GM12878 (cell line): ENCODE data around the gene IL1RL2. TPM values are rescaled to one million over a fixed set of nuclear protein-coding genes. Genes with fewer than 3 reads are reported as not detected.

Source experiments
- ATAC-seq: fragments of 200-7000 bp; cut with Tn5 transposase; 3 replicates; pipeline ENCODE4 v1.9.1; 2020; ENCODE audit warnings: mild to moderate bottlenecking, moderate library complexity
- BruUV-seq: library from RNA; stranded (reverse); fragments of 400-500 nt; replicated peaks from 2 replicates; lab custom pipeline; 2021; lab: Mats Ljungman, UMichigan
- CTCF ChIA-PET: fragments of 300-600 bp; sonication (Branson Sonifier 250); formaldehyde crosslinking; extraction: SDS; loops from one replicate; lab custom pipeline; 2021; ENCODE audit warnings: inconsistent platforms; lab: Yijun Ruan, JAX
- POLR2A ChIA-PET: fragments of 350-600 bp; formaldehyde crosslinking; extraction: SDS; loops from one replicate; lab custom pipeline; 2021; ENCODE audit warnings: inconsistent platforms; lab: Charles Lee
- RAD21 ChIA-PET: fragments of 300-600 bp; sonication (Branson Sonifier 250); formaldehyde crosslinking; loops from one replicate; lab custom pipeline; 2023; ENCODE audit warnings: antibody characterized with exemption; ENCODE audit not compliant: unreplicated experiment; lab: Charles Lee
- SMC1A ChIA-PET: fragments of 300-600 bp; sonication (Branson Sonifier 250); formaldehyde crosslinking; loops from one replicate; lab custom pipeline; 2023; ENCODE audit not compliant: unreplicated experiment, uncharacterized antibody; lab: Charles Lee
- DNase-seq: peaks from one replicate; pipeline ENCODE4 v3.0.0-alpha.2; 2011; ENCODE audit warnings: low read depth, low spot score
- FAIRE-seq: peaks from 3 replicates; lab custom pipeline; 2011; peaks lifted over from hg19 to GRCh38; lab: Jason Lieb, UNC
- H2AFZ ChIP-seq: 2 replicates; pipeline ENCODE4 v1.6.0; 2011; ENCODE audit warnings: low read depth, low read length, control low read depth; ENCODE audit not compliant: control insufficient read depth
- H3K27ac ChIP-seq: 2 replicates; pipeline ENCODE4 v1.5.1; 2011; ENCODE audit warnings: control low read depth; ENCODE audit not compliant: control insufficient read depth, insufficient read depth
- H3K27me3 ChIP-seq, 2 experiments: replicated peaks in 1 of 2; 2 replicates each; pipeline versions ENCODE4 v1.6.0 to v1.6.1; 2011; ENCODE audit warnings: low read length in 1 of 2; ENCODE audit not compliant: control insufficient read depth in 2 of 2, insufficient read depth in 2 of 2
- H3K36me3 ChIP-seq, 2 experiments: 2 replicates each; pipeline ENCODE4 v1.5.1; 2011; ENCODE audit warnings: low read length in 1 of 2; ENCODE audit not compliant: control insufficient read depth in 2 of 2, insufficient read depth in 2 of 2
- H3K4me1 ChIP-seq: 2 replicates; pipeline ENCODE4 v1.6.1; 2011; ENCODE audit warnings: mild to moderate bottlenecking, low read length, moderate library complexity, mixed read lengths; ENCODE audit not compliant: control insufficient read depth, insufficient read depth
- H3K4me2 ChIP-seq: 2 replicates; pipeline ENCODE4 v1.6.0; 2011; ENCODE audit warnings: control low read depth; ENCODE audit not compliant: control insufficient read depth, insufficient read depth
- H3K4me3 ChIP-seq: fragments of 200-600 bp; sonication (generic); 2 replicates; pipeline ENCODE4 v1.5.1; 2016
- H3K79me2 ChIP-seq: 2 replicates; pipeline ENCODE4 v1.6.0; 2011; ENCODE audit warnings: low read length; ENCODE audit not compliant: control insufficient read depth, insufficient read depth
- H3K9ac ChIP-seq: 2 replicates; pipeline ENCODE4 v1.8.0; 2011; ENCODE audit warnings: low read length, control low read depth, mixed read lengths; ENCODE audit not compliant: control insufficient read depth, insufficient read depth
- H3K9me3 ChIP-seq: replicated peaks from 3 replicates; pipeline ENCODE4 v1.5.1; 2011; ENCODE audit warnings: mild to moderate bottlenecking, low read length; ENCODE audit not compliant: control insufficient read depth, insufficient read depth
- H4K20me1 ChIP-seq: 2 replicates; pipeline ENCODE4 v1.6.0; 2011; ENCODE audit not compliant: control insufficient read depth, insufficient read depth
- ASH2L ChIP-seq: fragments of 300-600, 200-600 bp; sonication (generic); IDR thresholded peaks from 2 replicates; pipeline ENCODE4 v1.6.1; 2017; ENCODE audit warnings: low read depth, mild to moderate bottlenecking, borderline replicate concordance
- GABPA ChIP-seq: IDR thresholded peaks from 2 replicates; pipeline ENCODE4 v1.6.1; 2014; ENCODE audit warnings: antibody characterized with exemption, low read depth, mild to moderate bottlenecking, inconsistent platforms
- IKZF1 ChIP-seq: fragments of 450-650 bp; conservative IDR thresholded peaks from 2 replicates; pipeline ENCODE4 v1.6.1; 2017; ENCODE audit warnings: antibody characterized with exemption, mild to moderate bottlenecking
- NR2C1 ChIP-seq: fragments of 450-650 bp; IDR thresholded peaks from 2 replicates; pipeline ENCODE4 v1.6.1; 2017; ENCODE audit warnings: antibody characterized with exemption, mild to moderate bottlenecking, moderate library complexity
- NR2C2 ChIP-seq: IDR thresholded peaks from 2 replicates; pipeline ENCODE4 v1.6.1; 2011; ENCODE audit warnings: borderline replicate concordance, low read depth; ENCODE audit not compliant: control insufficient read depth, insufficient read length
- RCOR1 ChIP-seq: conservative IDR thresholded peaks from 2 replicates; pipeline ENCODE4 v1.6.1; 2012; ENCODE audit warnings: low read depth, low read length, improper control_type of control experiment
- WGBS: methylation state at CpG from one replicate; pipeline ENCODE4 v1.1.6; 2016; ENCODE audit warnings: low lambda C conversion rate; ENCODE audit not compliant: insufficient replicate concordance, insufficient coverage; ENCODE audit errors: missing lambda C conversion rate; 5-methylcytosine and 5-hydroxymethylcytosine counted together
- in situ Hi-C: fragments of 300-500 bp; cut with MboI; formaldehyde crosslinking; loops from 9 replicates; pipeline ENCODE4 v1.14.3; 2018; ENCODE audit warnings: mixed read lengths
- intact Hi-C: fragments of 100-400 bp; cut with micrococcal nuclease; formaldehyde crosslinking; loops from one replicate; pipeline ENCODE4 v1.14.2; 2022; ENCODE audit not compliant: unreplicated experiment
- polyA plus RNA-seq, 11 experiments: library from polyadenylated mRNA; depleted of rRNA in 4 of 11; unstranded in 6 of 11; stranded (reverse) in 5 of 11; fragments of >200 nt; fragmentation: Nextera tagmentation in 4 of 11; fragmentation: Illumina TruSeq in 1 of 11; extraction: Ambion mirVana in 4 of 11; extraction: Trizol in 1 of 11; gene quantifications; 1 replicate in 1 of 11; 2 replicates in 10 of 11; pipeline versions ENCODE4 v1.2.1 to v1.2.3, GENCODE V29; 2011 to 2016; ENCODE audit warnings: inconsistent platforms in 2 of 11, missing spikeins in 2 of 11, low read depth in 1 of 11
- total RNA-seq, 4 experiments: library from RNA; depleted of rRNA in 3 of 4; stranded (reverse); fragments of >200 nt in 3 of 4; fragmentation: Illumina TruSeq in 1 of 4; extraction: Trizol in 1 of 4; gene quantifications; 2 replicates each; pipeline versions ENCODE4 v1.2.1 to v1.2.3, GENCODE V29; 2013 to 2021
- TF ChIP-seq, protein P1 (sequence below): IDR thresholded peaks from 2 replicates; pipeline ENCODE4 v1.6.1; 2012; ENCODE audit warnings: low read depth, low read length, improper control_type of control experiment
- TF ChIP-seq, protein P2 (sequence below): fragments of 450-650 bp; IDR thresholded peaks from 2 replicates; pipeline ENCODE4 v1.6.1; 2017; ENCODE audit warnings: low read depth, mild to moderate bottlenecking, moderate library complexity

IL1RL2 gene
- total and polyA plus RNA-seq, 10 of the 15 experiments (the other 5 are each of a cell fraction or from before 2014, with no cell fraction given), result not detected

DNA sequence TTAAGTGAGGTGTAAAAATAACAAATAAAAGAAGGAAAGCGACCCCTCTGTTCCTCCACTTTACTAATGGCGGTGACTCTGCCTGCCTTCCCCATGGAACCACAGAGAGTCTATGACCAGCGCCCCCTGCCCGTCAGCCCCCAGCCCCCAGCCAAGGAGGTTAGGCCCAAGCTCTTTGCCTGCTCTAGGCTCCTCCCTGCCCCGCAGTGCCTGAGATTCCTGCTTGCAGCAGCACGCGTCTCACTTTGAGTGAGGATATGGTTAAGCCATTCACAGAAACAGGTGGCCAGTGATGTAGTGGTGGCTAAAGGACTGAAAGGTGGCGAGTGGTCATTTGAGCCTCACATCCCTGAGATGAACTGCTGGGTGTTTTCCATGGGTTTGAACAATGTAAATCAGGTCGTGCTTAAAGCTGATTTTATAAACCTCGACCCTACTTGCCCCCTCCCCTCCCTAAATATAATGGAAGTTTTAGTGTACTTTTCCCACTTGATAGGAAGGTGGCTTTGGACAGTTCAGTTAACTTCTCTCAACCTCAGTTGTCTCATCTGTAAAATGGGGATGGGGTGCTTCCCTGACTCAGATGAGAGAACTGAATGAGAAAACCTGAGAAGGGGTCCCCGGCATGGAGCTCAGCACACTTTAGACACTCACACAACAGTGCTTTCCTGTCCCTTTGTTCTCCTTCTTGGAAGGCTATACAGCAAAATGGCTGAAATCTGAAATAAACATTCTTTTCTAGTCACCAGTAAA is 46.5 kb downstream of the IL1RL2 start:
- H2AFZ ChIP-seq, result no peak overlapping the region
- TF ChIP-seq GABPA (no peak), NR2C1 (no peak), NR2C2 (no peak)
- no peaks in the 10 kb centered on the region for H3K36me3 ChIP-seq
- ChIA-PET SMC1A (interaction anchor here (1.1 to 9.8 kb wide), 6 partner anchors 171 to 349 kb away, joined by 3 to 157 read pairs (median 10); no protein-coding TSS in a partner anchor), POLR2A (interaction anchor here (0.6 to 1.0 kb wide), 2 partner anchors 66 to 208 kb away, joined by 3 to 4 read pairs; no protein-coding TSS in a partner anchor), CTCF (interaction anchor here (0.5 to 13.1 kb wide), 7 partner anchors 123 to 1053 kb away, joined by 3 to 370 read pairs (median 6); no protein-coding TSS in a partner anchor), RAD21 (interaction anchor here (3.1 kb wide), 1 partner anchor 208 kb away, joined by 30 read pairs; no protein-coding TSS in a partner anchor)
- H3K27me3 ChIP-seq, result no peaks in the 10 kb centered on the region
- no peak for FAIRE-seq
- 67% methylated on average over 11 of the region's 11 CpGs for WGBS
- in situ Hi-C loops, result no loop called here
- no peaks in the 10 kb centered on the region for H3K79me2 ChIP-seq
- BruUV-seq, result no TSS peak
- intact Hi-C loops, result no loop called here
- no peak overlapping the region for H3K4me2 ChIP-seq
- no peak for DNase-seq
- H3K4me3 ChIP-seq, result no peak overlapping the region
- H3K9ac ChIP-seq, result no peak overlapping the region
- H3K27ac ChIP-seq, result no peak overlapping the region
- H3K4me1 ChIP-seq, result peaks cover 1% of the 10 kb centered on the region; the same call in 1 of the 2 replicates
- no peaks in the 10 kb centered on the region for H4K20me1 ChIP-seq
- ATAC-seq, result no peak
- H3K9me3 ChIP-seq, result no peaks in the 10 kb centered on the region; the same call in 1 of the 3 replicates

- in situ Hi-C loops (loop anchor here (5.0 kb wide), 1 partner anchor 213 kb away; no protein-coding TSS in a partner anchor), intact Hi-C loops (loop anchor here (2.0 to 5.0 kb wide), 2 partner anchors 58 to 333 kb away; no protein-coding TSS in a partner anchor)
- H3K4me3 ChIP-seq, result no peak overlapping the region
- no peak for DNase-seq
- no peaks in the 10 kb centered on the region for H3K79me2 ChIP-seq
- no peak overlapping the region for H3K4me2 ChIP-seq
- ChIA-PET CTCF (interaction anchor here (0.7 to 13.1 kb wide), 7 partner anchors 17 to 351 kb away, joined by 3 to 370 read pairs (median 6); no protein-coding TSS in a partner anchor), RAD21 (interaction anchor here (1.1 to 3.1 kb wide), 5 partner anchors 207 to 351 kb away, joined by 3 to 30 read pairs (median 5); no protein-coding TSS in a partner anchor), POLR2A (interaction anchor here (1.1 kb wide), 1 partner anchor 240 kb away, joined by 3 read pairs; no protein-coding TSS in a partner anchor), SMC1A (interaction anchor here (0.9 to 9.8 kb wide), 10 partner anchors 45 to 369 kb away, joined by 3 to 157 read pairs (median 4); no protein-coding TSS in a partner anchor)
- TF ChIP-seq ASH2L, result no peak
- no peak for TF ChIP-seq RCOR1
- TF ChIP-seq IKZF1, result no peak
- TF ChIP-seq, protein P1, sequence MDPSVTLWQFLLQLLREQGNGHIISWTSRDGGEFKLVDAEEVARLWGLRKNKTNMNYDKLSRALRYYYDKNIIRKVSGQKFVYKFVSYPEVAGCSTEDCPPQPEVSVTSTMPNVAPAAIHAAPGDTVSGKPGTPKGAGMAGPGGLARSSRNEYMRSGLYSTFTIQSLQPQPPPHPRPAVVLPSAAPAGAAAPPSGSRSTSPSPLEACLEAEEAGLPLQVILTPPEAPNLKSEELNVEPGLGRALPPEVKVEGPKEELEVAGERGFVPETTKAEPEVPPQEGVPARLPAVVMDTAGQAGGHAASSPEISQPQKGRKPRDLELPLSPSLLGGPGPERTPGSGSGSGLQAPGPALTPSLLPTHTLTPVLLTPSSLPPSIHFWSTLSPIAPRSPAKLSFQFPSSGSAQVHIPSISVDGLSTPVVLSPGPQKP, result no peak
- TF ChIP-seq, protein P2, sequence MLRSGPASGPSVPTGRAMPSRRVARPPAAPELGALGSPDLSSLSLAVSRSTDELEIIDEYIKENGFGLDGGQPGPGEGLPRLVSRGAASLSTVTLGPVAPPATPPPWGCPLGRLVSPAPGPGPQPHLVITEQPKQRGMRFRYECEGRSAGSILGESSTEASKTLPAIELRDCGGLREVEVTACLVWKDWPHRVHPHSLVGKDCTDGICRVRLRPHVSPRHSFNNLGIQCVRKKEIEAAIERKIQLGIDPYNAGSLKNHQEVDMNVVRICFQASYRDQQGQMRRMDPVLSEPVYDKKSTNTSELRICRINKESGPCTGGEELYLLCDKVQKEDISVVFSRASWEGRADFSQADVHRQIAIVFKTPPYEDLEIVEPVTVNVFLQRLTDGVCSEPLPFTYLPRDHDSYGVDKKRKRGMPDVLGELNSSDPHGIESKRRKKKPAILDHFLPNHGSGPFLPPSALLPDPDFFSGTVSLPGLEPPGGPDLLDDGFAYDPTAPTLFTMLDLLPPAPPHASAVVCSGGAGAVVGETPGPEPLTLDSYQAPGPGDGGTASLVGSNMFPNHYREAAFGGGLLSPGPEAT, result no peak
- no peak for FAIRE-seq
- no peaks in the 10 kb centered on the region; the same call in 1 of the 3 replicates for H3K9me3 ChIP-seq
- ATAC-seq, result no peak
- H4K20me1 ChIP-seq, result no peaks in the 10 kb centered on the region
- BruUV-seq, result no TSS peak
- no peak overlapping the region for H2AFZ ChIP-seq
- H3K36me3 ChIP-seq, result no peaks in the 10 kb centered on the region
- no peak overlapping the region for H3K27ac ChIP-seq
- peaks cover 9% of the 10 kb centered on the region; the same call in 1 of the 2 replicates for H3K4me1 ChIP-seq
- 63% methylated on average over 18 of the region's 18 CpGs for WGBS
- no peaks in the 10 kb centered on the region for H3K27me3 ChIP-seq
- no peak overlapping the region for H3K9ac ChIP-seq
Observed at GRCh38 chr2:102235042-102235473, 48.2 kb downstream of the IL1RL2 start.
